A549 (cell line): ENCODE data around the gene ASB1.

Experiments
- CBX8 ChIP-seq: fragments of 200-600 bp; sonication (generic); IDR thresholded peaks from 2 replicates; pipeline ENCODE4 v1.6.1; 2016
- CHD2 ChIP-seq: fragments of 150-350 bp; IDR thresholded peaks from 2 replicates; pipeline ENCODE4 v1.6.1; 2014; ENCODE audit warnings: low read length; ENCODE audit not compliant: partially characterized antibody
- KDM1A ChIP-seq: fragments of 200-600 bp; sonication (generic); IDR thresholded peaks from 2 replicates; pipeline ENCODE4 v1.6.1; 2016; ENCODE audit warnings: low read depth, mild to moderate bottlenecking
- RFX5 ChIP-seq: fragments of 450-650 bp; IDR thresholded peaks from 2 replicates; pipeline ENCODE4 v1.7.1; 2014; ENCODE audit warnings: antibody characterized with exemption, mild to moderate bottlenecking, moderate library complexity
- TF ChIP-seq, protein P1 (sequence below): fragments of >200 bp; sonication (Bioruptor Twin); formaldehyde crosslinking; IDR thresholded peaks from 3 replicates; pipeline ENCODE4 v1.5.1; 2016

GRCh38 chr2:238499731-238500580, 73.2 kb downstream of the ASB1 start:
- no peak for TF ChIP-seq CBX8
- TF ChIP-seq KDM1A, result no peak
- TF ChIP-seq RFX5, result no peak
- TF ChIP-seq, protein P1, sequence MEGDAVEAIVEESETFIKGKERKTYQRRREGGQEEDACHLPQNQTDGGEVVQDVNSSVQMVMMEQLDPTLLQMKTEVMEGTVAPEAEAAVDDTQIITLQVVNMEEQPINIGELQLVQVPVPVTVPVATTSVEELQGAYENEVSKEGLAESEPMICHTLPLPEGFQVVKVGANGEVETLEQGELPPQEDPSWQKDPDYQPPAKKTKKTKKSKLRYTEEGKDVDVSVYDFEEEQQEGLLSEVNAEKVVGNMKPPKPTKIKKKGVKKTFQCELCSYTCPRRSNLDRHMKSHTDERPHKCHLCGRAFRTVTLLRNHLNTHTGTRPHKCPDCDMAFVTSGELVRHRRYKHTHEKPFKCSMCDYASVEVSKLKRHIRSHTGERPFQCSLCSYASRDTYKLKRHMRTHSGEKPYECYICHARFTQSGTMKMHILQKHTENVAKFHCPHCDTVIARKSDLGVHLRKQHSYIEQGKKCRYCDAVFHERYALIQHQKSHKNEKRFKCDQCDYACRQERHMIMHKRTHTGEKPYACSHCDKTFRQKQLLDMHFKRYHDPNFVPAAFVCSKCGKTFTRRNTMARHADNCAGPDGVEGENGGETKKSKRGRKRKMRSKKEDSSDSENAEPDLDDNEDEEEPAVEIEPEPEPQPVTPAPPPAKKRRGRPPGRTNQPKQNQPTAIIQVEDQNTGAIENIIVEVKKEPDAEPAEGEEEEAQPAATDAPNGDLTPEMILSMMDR, result no peak
- TF ChIP-seq CHD2, result no peak
